K562 (cell line): Measurements from ENCODE around the gene EMC1. TPM values are rescaled to one million over a fixed set of nuclear protein-coding genes. Genes with fewer than 3 reads are reported as not detected.
A peak's percentile ranks its signal among the peaks of the same experiment; 100 is the strongest.

Experiments used
- ATAC-seq: fragments of 200-7000 bp; cut with Tn5 transposase; 3 replicates; pipeline ENCODE4 v1.9.1; 2020; ENCODE audit warnings: moderate library complexity
- BruUV-seq: library from RNA; stranded (reverse); fragments of 400-500 nt; replicated peaks from 2 replicates; lab custom pipeline; 2021; lab: Mats Ljungman, UMichigan
- CTCF ChIA-PET: fragments of 300-600 bp; formaldehyde crosslinking; extraction: SDS; loops from one replicate; lab custom pipeline; 2021; ENCODE audit warnings: low intra/inter-chr PET ratio; lab: Yijun Ruan, JAX
- POLR2A ChIA-PET: fragments of 300-600, 350-650 bp; sonication (Branson Sonifier 250); formaldehyde crosslinking; extraction: SDS; loops from one replicate; lab custom pipeline; 2021; ENCODE audit warnings: antibody characterized with exemption, inconsistent platforms; lab: Yijun Ruan, JAX
- DNase-seq, 4 experiments: peaks; one replicate each; pipeline versions ENCODE4 v3.0.0 to v3.0.0-alpha.2; 2011 to 2018; ENCODE audit warnings: low spot score in 3 of 4, mixed read lengths in 3 of 4; ENCODE audit errors: extremely low read depth in 1 of 4
- FAIRE-seq: peaks from 2 replicates; lab custom pipeline; 2011; peaks lifted over from hg19 to GRCh38; lab: Jason Lieb, UNC
- H2AFZ ChIP-seq: 2 replicates; pipeline ENCODE4 v1.6.0; 2011; ENCODE audit warnings: low read depth, low read length, control low read depth, inconsistent platforms
- H3K27ac ChIP-seq: fragments of 200-600 bp; 3 replicates; pipeline ENCODE4 v1.8.0; 2011; ENCODE audit warnings: low read depth, mild to moderate bottlenecking, control low read depth, inconsistent platforms, low read length, moderate library complexity, mixed read lengths; ENCODE audit errors: extremely low read depth
- H3K27me3 ChIP-seq, 2 experiments: fragments of 300-600 bp in 1 of 2; 2 replicates in 1 of 2; 3 replicates in 1 of 2; pipeline versions ENCODE4 v1.6.0 to v1.8.0; 2011; ENCODE audit warnings: inconsistent platforms in 2 of 2, low read length in 2 of 2, mild to moderate bottlenecking in 1 of 2, mixed read lengths in 1 of 2, moderate library complexity in 1 of 2; ENCODE audit not compliant: control insufficient read depth in 2 of 2, insufficient read depth in 2 of 2
- H3K36me3 ChIP-seq: fragments of 300-600 bp; 3 replicates; pipeline ENCODE4 v1.8.0; 2011; ENCODE audit warnings: mild to moderate bottlenecking, low read length, inconsistent platforms; ENCODE audit not compliant: control insufficient read depth, insufficient read depth
- H3K4me1 ChIP-seq, 2 experiments: fragments of 200-600 bp in 1 of 2; replicated peaks in 1 of 2; 2 replicates in 1 of 2; 3 replicates in 1 of 2; pipeline versions ENCODE4 v1.5.1 to v1.8.0; 2011; ENCODE audit warnings: inconsistent platforms in 2 of 2, low read length in 2 of 2, mild to moderate bottlenecking in 1 of 2, mixed read lengths in 1 of 2, moderate library complexity in 1 of 2; ENCODE audit not compliant: control insufficient read depth in 2 of 2, insufficient read depth in 2 of 2
- H3K4me2 ChIP-seq: 2 replicates; pipeline ENCODE4 v1.6.1; 2011; ENCODE audit warnings: low read length, control low read depth, inconsistent platforms, mixed read lengths; ENCODE audit not compliant: insufficient read depth
- H3K4me3 ChIP-seq: fragments of 200-600 bp; sonication (generic), shearing (Covaris generic); 2 replicates; pipeline ENCODE4 v1.5.1; 2016; ENCODE audit warnings: control low read depth, inconsistent platforms
- H3K79me2 ChIP-seq: fragments of 200-600 bp; 3 replicates; pipeline ENCODE4 v1.8.0; 2011; ENCODE audit warnings: low read length, inconsistent platforms; ENCODE audit not compliant: control insufficient read depth, insufficient read depth
- H3K9ac ChIP-seq, 2 experiments: 2 replicates each; pipeline versions ENCODE4 v1.6.0 to v1.6.1; 2011; ENCODE audit warnings: low read depth in 2 of 2, low read length in 2 of 2, control low read depth in 1 of 2, inconsistent platforms in 1 of 2, mild to moderate bottlenecking in 1 of 2, mixed read lengths in 1 of 2; ENCODE audit not compliant: insufficient read depth in 1 of 2
- H3K9me1 ChIP-seq: one replicate; pipeline ENCODE4 v1.6.0; 2011; ENCODE audit warnings: inconsistent platforms, mild to moderate bottlenecking, low read length, moderate library complexity; ENCODE audit not compliant: control insufficient read depth, insufficient read depth
- H3K9me3 ChIP-seq: replicated peaks from 2 replicates; pipeline ENCODE4 v1.5.1; 2011; ENCODE audit warnings: low read depth, low read length, inconsistent platforms; ENCODE audit not compliant: control insufficient read depth, insufficient read depth
- H4K20me1 ChIP-seq: replicated peaks from 2 replicates; pipeline ENCODE4 v1.6.1; 2011; ENCODE audit warnings: low read length, inconsistent platforms, mixed read lengths; ENCODE audit not compliant: control insufficient read depth, insufficient read depth
- CEBPB ChIP-seq: fragments of 450-650 bp; IDR thresholded peaks from 2 replicates; pipeline ENCODE4 v1.6.1; 2016; ENCODE audit warnings: missing genetic modification characterization, missing compliant biosample characterization
- CEBPG ChIP-seq, 3 experiments: fragments of 200-800 bp in 1 of 3; sonication (Bioruptor generic) in 1 of 3; sonication (generic) in 1 of 3; formaldehyde crosslinking in 1 of 3; IDR thresholded peaks in 2 of 3; conservative IDR thresholded peaks in 1 of 3; 2 replicates each; pipeline versions ENCODE4 v1.6.1 to v1.8.0; 2016 to 2022; ENCODE audit warnings: missing compliant biosample characterization in 2 of 3, missing genetic modification characterization in 2 of 3, mild to moderate bottlenecking in 1 of 3, missing genetic modification reagents in 1 of 3
- DACH1 ChIP-seq: fragments of 450-650 bp; IDR thresholded peaks from 2 replicates; pipeline ENCODE4 v1.6.1; 2018; ENCODE audit not compliant: partially characterized antibody
- FOSL1 ChIP-seq: fragments of 200-800 bp; sonication (Bioruptor generic); conservative IDR thresholded peaks from 2 replicates; pipeline ENCODE4 v1.6.1; 2016; ENCODE audit warnings: missing genetic modification characterization, missing compliant biosample characterization
- GTF2A2 ChIP-seq: IDR thresholded peaks from 2 replicates; pipeline ENCODE4 v1.6.1; 2016; ENCODE audit warnings: mild to moderate bottlenecking, missing genetic modification characterization, missing compliant biosample characterization
- MCM7 ChIP-seq, 2 experiments: fragments of 450-650 bp; IDR thresholded peaks; 2 replicates each; pipeline ENCODE4 v1.6.1; 2016 to 2018
- NUFIP1 ChIP-seq: fragments of 450-650 bp; IDR thresholded peaks from 2 replicates; pipeline ENCODE4 v1.6.1; 2018; ENCODE audit not compliant: partially characterized antibody
- POLR2B ChIP-seq: fragments of 450-650 bp; IDR thresholded peaks from 2 replicates; pipeline ENCODE4 v1.6.1; 2018; ENCODE audit warnings: low read depth; ENCODE audit not compliant: partially characterized antibody
- SMARCB1 ChIP-seq: IDR thresholded peaks from 2 replicates; pipeline ENCODE4 v1.6.1; 2011; ENCODE audit warnings: improper control_type of control experiment, low read depth; ENCODE audit not compliant: insufficient read length
- WGBS: fragments of 100-300 bp; shearing (Covaris generic); methylation state at CpG from one replicate; pipeline ENCODE4 v1.1.6; 2016; ENCODE audit warnings: low coverage, mixed read lengths; ENCODE audit not compliant: insufficient coverage; ENCODE audit errors: missing lambda C conversion rate; 5-methylcytosine and 5-hydroxymethylcytosine counted together
- in situ Hi-C: fragments of 300-500 bp; cut with MboI; formaldehyde crosslinking; loops from 4 replicates; pipeline ENCODE4 v1.15.0; 2018; ENCODE audit warnings: inconsistent platforms, mixed read lengths
- intact Hi-C: fragments of 100-400 bp; cut with micrococcal nuclease; formaldehyde crosslinking; loops from 2 replicates; pipeline ENCODE4 v1.14.2; 2022
- polyA plus RNA-seq, 8 experiments: library from polyadenylated mRNA; depleted of rRNA in 4 of 8; stranded (reverse) in 5 of 8; unstranded in 3 of 8; fragments of >200 nt; fragmentation: Nextera tagmentation in 2 of 8; fragmentation: Illumina TruSeq in 1 of 8; extraction: Ambion mirVana in 2 of 8; extraction: Trizol in 1 of 8; gene quantifications; 2 replicates each; pipeline versions ENCODE4 v1.2.1 to v1.2.3, GENCODE V29; 2011 to 2014; ENCODE audit warnings: inconsistent platforms in 1 of 8, missing spikeins in 1 of 8
- total RNA-seq, 7 experiments: library from RNA; depleted of rRNA in 6 of 7; stranded (reverse); fragments of >200 nt in 6 of 7; fragmentation: Illumina TruSeq in 2 of 7; extraction: Trizol in 2 of 7; gene quantifications; 2 replicates each; pipeline versions ENCODE4 v1.2.1 to v1.2.3, GENCODE V29; 2011 to 2021; ENCODE audit warnings: low replicate concordance in 1 of 7
- TF ChIP-seq, protein P1 (sequence below): fragments of 250-450 bp; sonication (Bioruptor Pico); IDR thresholded peaks from 2 replicates; pipeline ENCODE4 v1.5.0; 2020; ENCODE audit warnings: mild to moderate bottlenecking, borderline replicate concordance
- TF ChIP-seq, protein P2 (sequence below), 2 experiments: fragments of 200-800 bp in 1 of 2; sonication (Bioruptor generic) in 1 of 2; sonication (generic) in 1 of 2; formaldehyde crosslinking in 1 of 2; IDR thresholded peaks in 1 of 2; conservative IDR thresholded peaks in 1 of 2; 2 replicates each; pipeline versions ENCODE4 v1.5.0 to v1.6.1; 2016 to 2020; ENCODE audit warnings: missing compliant biosample characterization in 1 of 2, missing genetic modification characterization in 1 of 2, missing genetic modification reagents in 1 of 2

The EMC1 gene
- total and polyA plus RNA-seq, 9 of the 15 experiments (the other 6 are each of a cell fraction or from before 2014, with no cell fraction given), result 17.8 to 88.2 (median 37.4) TPM

DNA sequence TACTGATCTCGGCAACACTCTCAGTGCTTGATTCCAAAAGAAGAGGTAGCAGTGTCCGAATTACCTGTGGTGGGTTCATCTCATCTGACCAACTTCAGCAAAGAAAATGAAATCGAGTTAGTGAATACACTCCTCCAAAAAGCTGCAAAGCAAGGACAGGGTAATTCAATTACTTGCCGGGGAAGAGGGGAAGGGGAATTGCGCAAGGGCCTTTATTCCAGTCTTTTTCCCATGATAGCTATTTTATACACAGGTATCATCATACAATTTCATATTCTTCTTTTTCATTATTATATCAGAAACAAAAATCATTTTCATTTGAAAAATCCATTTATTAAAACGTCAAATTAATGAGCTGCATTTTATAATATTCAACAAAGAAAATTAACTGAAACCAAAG, 84.2 kb downstream of the EMC1 start:
- in situ Hi-C loops (no loop called here), intact Hi-C loops (no loop called here)
- Histone ChIP-seq H3K9ac (no peak overlapping the region), H3K79me2 (no peaks in the 10 kb centered on the region), H3K36me3 (peaks cover 99% of the 10 kb centered on the region), H3K9me3 (no peaks in the 10 kb centered on the region), H3K9me1 (no peaks in the 10 kb centered on the region), H2AFZ (no peak overlapping the region), H3K4me3 (no peak overlapping the region), H3K27me3 (no peaks in the 10 kb centered on the region), H3K4me1 (peaks cover 0 to 5% of the 10 kb centered on the region in 2 experiments; a peak in 2 of 5 replicates), H3K4me2 (no peak overlapping the region), H4K20me1 (no peaks in the 10 kb centered on the region), H3K27ac (no peak overlapping the region)
- POLR2A ChIA-PET, result interaction anchor here (0.6 to 2.7 kb wide), 6 partner anchors 9 to 83 kb away, joined by 3 to 11 read pairs (median 4); no protein-coding TSS in a partner anchor
- CTCF ChIA-PET, result no interaction called here
- WGBS, result 92% methylated on average over 6 of the region's 6 CpGs
- DNase-seq (no peak), FAIRE-seq (no peak), ATAC-seq (no peak)
- TF ChIP-seq SMARCB1 (no peak), CEBPB (tag) (peak; percentile 83), CEBPG (CRISPR knock-in tag; IDR thresholded peaks at IDR 0.05) (no peak), CEBPG (tag; conservative IDR thresholded peaks at IDR 0.05 in 1 of 2, IDR thresholded peaks at IDR 0.05 in 1 of 2) (peak; percentile 20 to 81; a peak in 2 of 4 replicates)
- no TSS peak for BruUV-seq

DNA sequence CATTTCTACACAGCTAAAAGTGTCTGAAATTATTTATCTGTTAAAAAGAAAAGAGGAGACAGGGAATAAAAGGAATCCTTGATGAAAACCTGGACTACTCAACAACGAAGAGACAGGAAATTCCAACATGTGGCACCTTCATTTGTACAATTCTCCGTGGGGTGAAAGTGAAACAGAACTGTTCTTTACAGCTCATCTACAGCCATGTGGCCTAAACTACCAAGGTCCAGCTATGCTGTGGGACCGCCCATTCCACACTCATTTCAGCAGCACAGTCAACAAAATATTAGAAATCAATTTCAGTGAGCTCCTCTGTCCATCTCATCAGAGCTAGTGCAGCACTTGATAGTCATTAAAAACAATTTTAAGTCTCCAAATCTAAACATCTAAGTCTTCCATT, 85.3 kb downstream of the EMC1 start:
- H3K27me3 ChIP-seq, result no peaks in the 10 kb centered on the region
- FAIRE-seq (no peak), ATAC-seq (no peak), DNase-seq (no peak)
- POLR2A ChIA-PET, result interaction anchor here (0.9 to 2.7 kb wide), 6 partner anchors 10 to 54 kb away, joined by 3 to 11 read pairs (median 6); no protein-coding TSS in a partner anchor
- H3K9ac ChIP-seq, result no peak overlapping the region
- intact Hi-C loops (no loop called here), in situ Hi-C loops (no loop called here)
- H3K4me2 ChIP-seq, result no peak overlapping the region
- H3K79me2 ChIP-seq, result no peaks in the 10 kb centered on the region
- no peak overlapping the region for H3K27ac ChIP-seq
- no peak overlapping the region for H2AFZ ChIP-seq
- H3K9me1 ChIP-seq, result no peaks in the 10 kb centered on the region
- peaks cover 0 to 5% of the 10 kb centered on the region in 2 experiments; a peak in 2 of 5 replicates for H3K4me1 ChIP-seq
- WGBS, result 93% methylated on average over 3 of the region's 3 CpGs
- CTCF ChIA-PET, result interaction anchor here (0.6 kb wide), 2 partner anchors 13 to 15 kb away, joined by 4 to 5 read pairs; no protein-coding TSS in a partner anchor
- H3K36me3 ChIP-seq, result peaks cover 99% of the 10 kb centered on the region
- no peaks in the 10 kb centered on the region for H4K20me1 ChIP-seq
- H3K9me3 ChIP-seq, result no peaks in the 10 kb centered on the region
- no TSS peak for BruUV-seq
- no peak overlapping the region for H3K4me3 ChIP-seq
- TF ChIP-seq POLR2B (no peak), NUFIP1 (no peak), MCM7 (IDR thresholded peaks at IDR 0.05) (no peak), GTF2A2 (tag) (no peak), FOSL1 (tag) (no peak), DACH1 (no peak)
- TF ChIP-seq, protein P1, sequence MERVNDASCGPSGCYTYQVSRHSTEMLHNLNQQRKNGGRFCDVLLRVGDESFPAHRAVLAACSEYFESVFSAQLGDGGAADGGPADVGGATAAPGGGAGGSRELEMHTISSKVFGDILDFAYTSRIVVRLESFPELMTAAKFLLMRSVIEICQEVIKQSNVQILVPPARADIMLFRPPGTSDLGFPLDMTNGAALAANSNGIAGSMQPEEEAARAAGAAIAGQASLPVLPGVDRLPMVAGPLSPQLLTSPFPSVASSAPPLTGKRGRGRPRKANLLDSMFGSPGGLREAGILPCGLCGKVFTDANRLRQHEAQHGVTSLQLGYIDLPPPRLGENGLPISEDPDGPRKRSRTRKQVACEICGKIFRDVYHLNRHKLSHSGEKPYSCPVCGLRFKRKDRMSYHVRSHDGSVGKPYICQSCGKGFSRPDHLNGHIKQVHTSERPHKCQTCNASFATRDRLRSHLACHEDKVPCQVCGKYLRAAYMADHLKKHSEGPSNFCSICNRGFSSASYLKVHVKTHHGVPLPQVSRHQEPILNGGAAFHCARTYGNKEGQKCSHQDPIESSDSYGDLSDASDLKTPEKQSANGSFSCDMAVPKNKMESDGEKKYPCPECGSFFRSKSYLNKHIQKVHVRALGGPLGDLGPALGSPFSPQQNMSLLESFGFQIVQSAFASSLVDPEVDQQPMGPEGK (CRISPR knock-in tag), result no peak
- TF ChIP-seq, protein P2, sequence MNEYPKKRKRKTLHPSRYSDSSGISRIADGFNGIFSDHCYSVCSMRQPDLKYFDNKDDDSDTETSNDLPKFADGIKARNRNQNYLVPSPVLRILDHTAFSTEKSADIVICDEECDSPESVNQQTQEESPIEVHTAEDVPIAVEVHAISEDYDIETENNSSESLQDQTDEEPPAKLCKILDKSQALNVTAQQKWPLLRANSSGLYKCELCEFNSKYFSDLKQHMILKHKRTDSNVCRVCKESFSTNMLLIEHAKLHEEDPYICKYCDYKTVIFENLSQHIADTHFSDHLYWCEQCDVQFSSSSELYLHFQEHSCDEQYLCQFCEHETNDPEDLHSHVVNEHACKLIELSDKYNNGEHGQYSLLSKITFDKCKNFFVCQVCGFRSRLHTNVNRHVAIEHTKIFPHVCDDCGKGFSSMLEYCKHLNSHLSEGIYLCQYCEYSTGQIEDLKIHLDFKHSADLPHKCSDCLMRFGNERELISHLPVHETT (CRISPR knock-in tag; conservative IDR thresholded peaks at IDR 0.05 in 1 of 2, IDR thresholded peaks at IDR 0.05 in 1 of 2), result no peak
